DMS53 treated with DMSO at 0.1 percent for 48 hours (cell line): Measurements from ENCODE around the gene GALNT15.

ENCODE experiments used
- DNase-seq: peaks from one replicate; lab custom pipeline; 2025; ENCODE audit not compliant: unreplicated experiment; lab: John Stamatoyannopoulos, UW

Gene GALNT15

DNA sequence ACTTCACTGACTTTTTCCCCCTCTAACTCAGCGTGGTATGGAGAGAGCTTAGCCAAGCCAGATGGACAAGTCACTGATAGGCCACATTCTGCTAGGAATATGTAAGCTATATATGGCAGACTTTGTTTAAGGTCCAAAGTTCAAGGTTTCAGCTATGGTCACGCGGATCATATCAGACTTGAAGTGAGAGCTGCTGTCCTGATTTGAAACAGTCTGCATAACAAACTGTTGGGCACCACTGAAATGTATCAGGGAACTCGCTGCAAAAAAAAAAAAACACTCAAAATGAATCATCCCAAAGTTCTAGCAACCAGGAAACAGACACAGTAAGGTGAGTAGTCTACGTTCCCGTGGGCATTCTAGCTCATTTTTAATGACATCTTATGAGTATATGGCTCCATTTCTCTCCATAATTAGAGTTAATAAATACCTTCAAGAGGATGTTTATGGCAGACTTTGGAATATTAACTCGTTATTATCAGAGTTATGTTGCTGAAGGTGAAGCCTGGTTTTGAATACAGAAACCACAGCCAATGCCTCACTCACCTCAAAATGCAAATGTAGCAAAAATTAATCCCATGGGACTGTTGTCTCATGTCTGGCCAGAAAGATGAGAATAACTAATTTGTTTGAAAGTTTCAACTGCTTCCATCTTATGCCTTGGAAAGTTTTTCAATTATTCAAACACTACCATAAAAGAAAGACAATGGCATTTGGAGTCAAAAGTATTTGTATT, 77.9 kb downstream of the GALNT15 start:
- DNase-seq, result peak; percentile 9

DNA sequence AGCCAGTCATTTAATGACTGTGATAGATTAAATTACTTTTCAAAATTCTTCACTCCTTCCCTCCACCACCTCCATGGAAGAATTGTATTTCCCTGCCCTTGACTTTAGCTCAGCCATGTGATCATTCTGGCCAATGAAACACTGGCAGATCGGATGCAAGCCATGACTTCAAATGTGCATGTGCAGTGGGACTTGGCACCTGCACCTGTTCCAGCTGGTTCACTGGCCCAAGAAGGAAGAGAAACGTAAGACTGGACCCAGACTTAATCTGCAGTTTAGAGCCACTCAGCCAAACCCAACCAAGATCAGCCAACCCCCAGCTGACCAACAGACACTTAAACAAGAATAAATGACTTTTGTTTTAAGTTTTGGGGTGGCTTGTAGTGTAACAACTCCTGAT, 78.5 kb downstream of the GALNT15 start:
- DNase-seq, result no peak

DNA sequence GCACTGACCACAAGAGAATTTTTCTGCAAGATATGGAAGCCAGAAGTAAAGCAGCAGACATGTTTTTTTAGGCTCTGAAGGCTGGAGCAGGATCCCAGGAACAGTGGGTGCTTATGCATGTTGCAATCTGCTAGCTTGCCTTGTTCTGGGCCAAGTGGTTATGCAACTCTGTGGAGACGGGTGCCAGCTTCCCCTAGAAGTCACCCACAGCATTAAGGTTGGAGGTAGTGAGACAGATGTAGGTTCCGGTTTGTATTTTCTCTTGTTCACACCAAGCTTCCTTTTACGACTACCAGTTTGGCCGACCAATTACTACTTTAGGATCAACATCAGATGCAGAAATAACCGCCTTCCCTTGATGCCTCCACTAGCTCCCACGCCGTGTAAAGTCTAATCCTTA, 79.1 kb downstream of the GALNT15 start:
- DNase-seq, result no peak

DNA sequence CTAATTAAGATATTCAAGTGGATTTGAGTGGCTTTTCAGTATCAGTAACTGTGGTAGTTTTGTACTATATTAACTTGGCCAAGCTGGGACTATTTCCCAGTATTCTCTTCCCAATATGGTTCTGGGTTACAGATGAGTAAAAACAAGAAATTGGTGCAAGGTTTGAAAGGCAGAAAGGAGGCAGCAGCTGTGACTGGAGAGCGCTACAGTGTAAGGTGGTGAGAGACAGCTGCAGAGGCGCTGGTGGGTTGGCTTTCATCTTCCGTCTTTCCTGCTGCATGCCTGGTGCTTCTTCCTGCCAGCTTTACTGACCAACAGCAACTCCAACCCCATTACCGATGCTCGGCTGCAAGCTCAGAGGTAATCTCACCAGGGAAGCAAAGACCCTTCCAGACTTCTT, 80.4 kb downstream of the GALNT15 start:
- no peak for DNase-seq

DNA sequence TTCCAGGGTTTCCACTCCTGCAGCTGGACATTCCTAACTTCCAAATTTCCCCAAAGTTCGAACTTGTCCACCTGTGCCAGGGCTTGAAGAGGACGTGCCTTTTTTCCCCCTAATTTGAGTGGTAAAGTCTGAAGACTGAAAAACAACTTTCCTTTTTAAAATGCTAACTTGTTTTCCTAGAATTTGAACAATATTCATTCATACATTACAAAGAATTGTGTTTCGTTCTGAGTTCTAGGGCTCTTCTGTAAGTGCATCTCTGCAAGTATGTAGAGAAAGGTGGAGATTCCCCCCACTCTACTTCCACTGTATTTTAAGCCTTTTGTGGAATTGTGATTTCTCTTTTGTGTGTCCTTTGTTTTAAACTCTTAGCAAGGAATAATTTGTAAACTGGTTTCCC, 80.8 kb downstream of the GALNT15 start:
- no peak for DNase-seq

DNA sequence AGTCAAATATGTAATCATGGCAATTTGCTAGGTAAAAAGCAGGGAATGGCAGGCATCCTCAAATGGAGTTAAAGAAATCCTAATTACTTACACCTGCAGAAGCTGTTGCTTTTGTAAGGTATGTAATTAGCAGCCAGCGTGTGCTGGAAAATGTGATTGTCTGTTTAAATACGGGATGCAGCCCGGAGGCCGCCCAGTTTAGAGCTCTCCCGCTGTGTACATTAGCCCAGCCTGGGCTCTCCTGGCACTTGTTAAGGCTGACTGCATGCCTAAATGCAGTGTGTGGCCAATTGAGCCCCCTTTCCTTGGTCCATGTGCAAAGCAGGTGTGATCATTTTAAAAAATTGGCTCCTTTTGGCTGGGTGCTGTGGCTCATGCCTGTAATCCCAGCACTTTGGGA, 81.2 kb downstream of the GALNT15 start:
- DNase-seq, result no peak

DNA sequence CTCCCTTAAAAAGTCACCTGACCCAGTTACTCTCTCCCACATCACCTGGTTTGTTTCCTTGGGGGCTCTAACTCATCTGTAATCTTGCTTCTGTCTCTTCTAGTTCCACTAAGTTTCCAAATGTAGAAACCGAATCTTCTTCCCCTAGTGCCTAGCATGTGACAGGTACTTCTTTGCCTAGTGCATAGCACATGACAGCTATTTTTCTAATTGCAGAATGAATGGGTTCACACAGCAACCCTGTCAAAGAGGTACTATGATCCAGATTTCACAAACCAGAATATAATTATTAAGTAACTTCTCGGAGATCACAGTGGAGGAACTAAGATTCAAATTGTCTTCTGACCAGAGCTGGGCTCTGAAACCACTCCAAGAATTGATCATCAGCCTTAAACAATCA, 82.8 kb downstream of the GALNT15 start:
- no peak for DNase-seq

DNA sequence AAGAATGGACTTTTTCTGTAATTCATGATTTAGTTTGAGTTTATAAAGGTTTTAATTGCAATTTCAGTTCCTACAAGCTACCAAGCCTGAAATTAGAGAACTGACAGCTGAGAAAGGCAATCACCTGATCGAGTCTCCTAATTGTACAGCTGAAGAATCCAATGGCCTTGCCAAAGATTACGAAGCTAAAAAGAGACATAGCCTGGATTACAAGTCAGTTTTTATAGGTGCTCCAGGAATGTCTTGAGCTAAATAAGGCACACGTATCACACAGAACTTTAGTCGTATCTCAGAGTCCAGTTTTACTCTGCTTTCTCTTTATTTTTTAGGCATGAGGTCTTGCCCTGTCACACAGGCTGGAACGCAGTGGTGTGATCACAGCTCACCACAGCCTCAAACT, 83.7 kb downstream of the GALNT15 start:
- no peak for DNase-seq

DNA sequence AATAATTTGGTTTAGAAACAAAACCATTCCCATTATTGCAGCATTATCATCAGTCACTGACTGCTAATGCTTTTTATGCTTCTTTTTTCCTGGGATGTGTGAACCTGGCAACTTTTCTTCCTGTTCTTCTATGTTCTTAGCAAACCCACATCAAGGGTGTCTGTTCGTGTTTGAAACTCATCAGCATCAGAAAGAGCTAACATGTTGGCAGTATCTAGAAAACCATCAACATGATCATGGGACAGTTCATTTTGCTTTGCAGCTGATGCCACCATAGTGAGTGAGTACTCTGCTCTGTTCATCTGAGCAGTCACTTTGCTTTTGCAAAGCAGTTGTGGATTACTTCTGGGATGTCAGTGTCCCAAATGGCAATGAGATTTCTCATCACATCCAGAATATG, 84.4 kb downstream of the GALNT15 start:
- no peak for DNase-seq

DNA sequence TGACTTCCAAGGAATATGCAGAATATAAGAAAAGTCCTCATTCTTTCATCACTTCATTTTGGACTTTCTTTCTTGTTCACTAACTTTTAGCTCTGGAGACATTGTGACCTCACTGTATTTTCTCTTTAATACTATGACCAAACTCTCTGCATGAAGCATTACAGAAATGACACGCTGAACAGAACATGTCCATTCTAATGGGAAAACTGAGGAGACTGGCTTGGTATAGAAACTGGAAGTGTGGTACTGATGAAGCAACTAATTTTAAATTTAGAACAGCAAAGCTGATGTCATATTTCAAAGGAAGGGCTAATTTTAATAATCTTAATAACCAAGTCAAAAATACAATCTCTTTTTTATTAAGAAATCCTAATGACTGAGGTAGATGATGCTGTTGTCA, 85.6 kb downstream of the GALNT15 start:
- no peak for DNase-seq

DNA sequence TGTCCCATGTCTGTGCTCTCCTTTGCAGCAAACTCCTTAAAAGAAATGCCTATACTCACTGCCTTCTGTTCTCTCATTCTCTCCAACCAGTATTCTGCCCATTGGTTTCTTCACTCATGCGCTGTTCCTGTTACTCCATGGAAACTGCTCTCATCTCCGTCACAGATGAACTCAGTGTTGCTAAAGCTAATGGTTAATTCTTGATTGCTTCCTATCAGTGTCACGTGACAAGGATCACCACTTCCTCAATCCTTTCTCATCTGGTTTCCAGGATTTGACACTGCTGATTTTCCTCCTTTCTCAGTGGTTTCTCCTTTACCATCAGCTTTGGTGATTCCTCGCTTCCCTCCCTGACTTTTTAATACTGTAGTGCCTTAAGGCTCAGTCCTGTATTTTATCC, 87.7 kb downstream of the GALNT15 start:
- DNase-seq, result no peak

DNA sequence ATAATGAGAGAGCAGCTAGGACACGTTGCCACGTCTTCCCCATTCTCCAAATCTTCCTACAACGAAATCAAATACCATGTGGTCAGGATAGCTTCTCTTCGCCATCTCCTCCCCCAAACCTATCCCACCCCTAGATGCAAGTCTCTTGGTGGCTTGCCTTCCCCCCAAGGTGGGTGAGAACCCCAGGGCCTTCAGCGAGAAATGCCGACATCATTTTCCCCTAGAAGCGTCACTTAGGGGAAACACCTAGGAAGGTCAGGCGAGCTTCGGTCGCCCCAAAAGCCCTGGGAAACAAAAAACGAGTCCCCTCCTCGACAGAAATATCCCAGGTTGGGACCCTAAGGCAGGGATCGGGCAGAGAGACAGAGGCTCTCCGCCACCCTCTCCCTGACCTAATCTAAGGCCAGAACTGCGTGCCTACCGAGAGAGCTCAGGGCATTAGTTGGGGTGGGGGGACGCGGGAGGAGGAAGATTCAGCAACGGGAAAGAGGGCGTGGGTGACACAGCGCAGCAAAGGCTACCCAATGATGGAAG, 89.8 kb downstream of the GALNT15 start:
- no peak for DNase-seq

DNA sequence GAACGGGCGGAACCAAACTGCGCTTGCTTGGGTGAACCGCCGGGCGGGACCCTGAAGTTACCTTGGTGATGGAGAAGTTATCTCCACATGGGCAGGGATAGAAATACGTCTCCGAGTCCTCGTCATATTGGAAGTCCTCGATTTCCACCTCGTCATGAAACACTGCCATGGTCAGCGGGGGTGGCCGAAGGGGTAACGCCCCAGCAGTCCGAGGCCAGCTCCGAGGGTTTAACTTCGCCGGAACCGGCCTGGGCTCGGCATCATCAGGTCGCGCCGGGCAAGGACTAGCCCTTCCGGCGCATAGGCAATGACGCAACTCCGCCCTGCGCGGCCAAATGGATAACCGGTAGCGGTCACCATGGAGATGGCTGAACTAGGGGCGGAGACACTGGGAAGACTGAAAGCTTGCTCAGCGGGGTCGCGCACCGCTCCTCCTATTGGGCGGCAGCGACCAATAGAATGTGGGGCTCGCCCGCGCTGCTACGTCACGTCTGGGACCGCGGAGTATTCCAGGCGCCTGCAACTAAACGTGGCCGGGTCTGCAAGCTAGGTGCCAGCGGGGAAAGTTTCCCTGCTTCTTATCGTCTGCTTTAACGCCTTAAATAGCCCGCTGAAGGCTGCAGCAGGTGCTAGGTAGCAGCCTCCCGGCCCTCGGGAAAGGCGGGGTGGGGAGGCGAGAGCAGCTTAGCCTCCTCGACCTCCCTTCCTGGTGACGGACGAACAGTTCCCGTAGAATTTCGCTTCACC, 90.4 kb downstream of the GALNT15 start, which contains the start of the genes DPH3 and OXNAD1:
Gene DPH3, minus strand, starts transcription at position 236 of the 747 bp plus-strand sequence. Its CDS starts 67 bp downstream, at position 169.
Gene OXNAD1, plus strand, starts transcription at position 505 of the 747 bp plus-strand sequence. CDS start 5,741 bp downstream, outside the sequence.
- peak; percentile 59 for DNase-seq

DNA sequence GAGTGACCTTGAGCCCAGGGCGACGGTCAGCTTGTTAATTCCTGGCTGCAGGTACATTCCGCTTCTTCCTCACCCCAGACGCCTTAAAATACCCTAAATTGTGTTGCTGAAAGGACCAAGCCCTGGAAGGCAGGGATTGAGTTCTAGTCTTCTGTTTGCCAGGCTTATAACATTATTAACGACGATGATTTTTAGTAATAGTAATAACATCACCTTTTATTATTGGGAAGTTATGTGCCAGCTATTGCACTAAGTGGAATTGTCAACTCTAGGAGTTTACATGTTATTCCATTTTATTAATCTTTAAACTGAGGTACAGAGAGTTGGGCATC, 90.9 kb downstream of the GALNT15 start:
- no peak for DNase-seq

DNA sequence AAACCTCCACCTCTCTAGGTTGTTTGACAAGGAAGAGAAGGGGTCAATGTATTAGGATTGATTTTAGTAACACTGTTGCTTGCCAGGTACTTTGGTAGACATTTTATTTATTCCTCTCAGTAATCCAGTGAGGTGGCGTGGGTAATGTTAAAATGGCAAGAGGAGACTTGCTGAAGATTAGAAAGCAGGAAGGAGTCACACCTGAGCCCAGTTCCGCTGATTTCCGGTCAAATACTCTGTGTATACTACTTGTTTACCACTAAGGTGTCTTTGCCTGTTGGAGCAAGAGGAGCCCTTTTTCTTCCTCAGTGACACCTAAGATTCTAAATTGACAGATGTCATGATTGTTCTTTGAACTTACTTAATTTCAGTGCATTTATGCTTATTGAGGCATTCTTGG, 92.2 kb downstream of the GALNT15 start:
- no peak for DNase-seq

DNA sequence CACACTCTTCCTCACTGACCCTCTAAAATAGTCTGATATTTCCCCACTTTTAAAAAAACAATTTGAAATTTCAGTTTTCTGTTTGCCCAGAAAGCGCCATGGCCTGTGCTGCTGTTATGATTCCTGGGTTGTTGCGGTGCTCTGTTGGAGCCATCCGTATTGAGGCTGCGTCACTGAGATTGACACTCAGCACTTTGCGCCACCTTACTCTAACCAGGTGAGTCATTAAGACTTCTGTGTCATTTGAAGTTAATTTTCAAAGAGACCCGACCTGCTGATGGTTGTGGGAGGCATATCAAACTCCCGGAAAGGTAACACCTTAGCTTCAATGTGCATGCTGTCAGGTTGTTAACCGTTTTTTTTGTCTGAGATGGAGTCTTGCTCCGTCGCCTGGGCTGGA, 96.4 kb downstream of the GALNT15 start:
- no peak for DNase-seq

DNA sequence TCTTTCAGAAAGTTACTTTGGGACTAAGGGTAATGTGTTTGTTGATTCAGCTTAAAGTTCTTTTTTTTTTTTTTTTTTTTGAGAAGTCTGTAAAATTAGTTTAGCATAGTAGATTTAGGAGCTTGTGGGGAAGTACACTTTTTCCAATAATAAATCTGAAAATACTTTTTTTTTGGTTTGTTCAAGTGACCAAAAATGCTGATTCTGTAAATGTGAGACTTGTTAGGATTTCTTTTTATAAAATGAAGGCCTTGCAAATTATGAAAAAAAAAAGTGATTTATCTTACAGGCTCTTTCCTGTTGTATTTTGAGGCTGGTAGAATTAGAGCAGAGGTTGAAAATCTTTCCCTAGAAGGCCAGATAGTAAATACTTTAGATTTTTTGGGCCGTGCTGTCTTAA, 98.1 kb downstream of the GALNT15 start:
- no peak for DNase-seq

DNA sequence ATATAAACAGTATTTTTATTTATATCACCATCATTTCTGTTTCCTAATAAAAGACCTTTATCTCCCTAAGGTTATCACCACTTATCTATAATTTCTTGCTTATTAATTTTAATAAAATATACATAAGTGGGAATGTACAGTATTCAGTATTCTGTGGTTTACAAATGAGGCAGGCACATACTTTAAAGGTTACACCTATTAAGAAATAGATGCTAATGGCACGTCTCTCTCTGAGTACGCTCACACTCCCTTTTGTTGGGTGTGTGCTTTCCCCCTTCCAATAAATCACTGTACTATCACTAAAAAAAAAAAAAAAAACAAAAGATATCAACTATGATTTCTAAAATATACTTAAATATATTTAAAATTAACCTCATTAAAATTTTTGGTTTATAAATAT, 99.4 kb downstream of the GALNT15 start:
- DNase-seq, result no peak

DNA sequence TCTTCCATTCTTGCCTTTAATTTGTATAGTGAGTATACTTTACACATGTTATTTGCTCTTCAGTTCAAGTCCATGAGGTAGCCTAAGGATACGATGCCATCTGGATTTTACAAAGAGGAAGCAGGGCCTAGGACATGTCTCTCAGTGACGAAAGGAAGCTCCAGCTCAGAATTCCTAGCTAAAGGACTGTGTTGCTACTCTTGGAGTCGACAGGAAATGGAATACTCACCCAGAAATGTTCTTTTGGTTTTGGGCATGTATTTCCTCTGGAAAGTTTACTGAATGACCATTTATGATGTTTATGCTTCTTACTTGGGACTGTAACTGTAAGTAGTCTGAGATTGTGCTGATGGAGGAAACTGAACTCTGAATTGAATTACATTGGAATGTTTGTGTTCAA, 103.0 kb downstream of the GALNT15 start:
- no peak for DNase-seq

DNA sequence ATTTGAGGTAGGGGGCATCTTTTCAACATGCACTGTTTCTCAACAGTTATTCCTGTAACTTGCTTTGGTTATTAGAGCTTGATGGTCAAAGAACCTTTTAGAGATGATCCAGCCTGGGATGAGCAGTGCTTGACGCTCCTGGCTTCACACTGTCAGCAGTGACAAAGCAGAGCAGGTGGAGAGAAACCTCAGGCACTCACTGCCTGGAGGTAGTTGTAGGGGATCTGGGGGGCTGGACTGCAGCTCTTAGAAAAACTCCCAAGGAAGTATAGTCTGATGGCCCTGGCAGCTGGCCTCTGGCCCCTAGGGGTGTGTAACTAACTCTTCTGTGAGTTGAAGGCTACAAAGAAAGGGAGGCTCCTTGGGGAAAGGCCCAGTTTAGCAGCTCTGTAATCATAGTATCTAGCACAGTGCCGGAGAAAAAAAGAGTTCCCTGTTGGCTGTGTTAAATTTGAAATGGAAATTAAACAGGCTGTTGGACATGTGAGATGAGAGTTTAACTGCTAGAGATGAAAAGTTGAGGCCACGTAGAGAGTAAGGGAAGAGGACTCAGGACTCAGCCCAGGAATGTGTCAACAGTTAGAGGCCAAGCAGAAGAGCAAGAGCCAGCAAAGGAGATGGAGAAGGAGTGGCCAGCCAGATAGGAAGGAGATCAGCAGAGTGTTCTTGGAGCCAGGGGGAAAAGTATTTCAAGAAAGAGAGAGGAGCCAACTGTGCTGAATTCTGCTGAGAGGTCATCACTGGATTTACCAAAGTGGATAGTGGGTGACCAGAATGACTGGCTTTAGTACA, 104.7 kb downstream of the GALNT15 start:
- DNase-seq, result no peak

DNA sequence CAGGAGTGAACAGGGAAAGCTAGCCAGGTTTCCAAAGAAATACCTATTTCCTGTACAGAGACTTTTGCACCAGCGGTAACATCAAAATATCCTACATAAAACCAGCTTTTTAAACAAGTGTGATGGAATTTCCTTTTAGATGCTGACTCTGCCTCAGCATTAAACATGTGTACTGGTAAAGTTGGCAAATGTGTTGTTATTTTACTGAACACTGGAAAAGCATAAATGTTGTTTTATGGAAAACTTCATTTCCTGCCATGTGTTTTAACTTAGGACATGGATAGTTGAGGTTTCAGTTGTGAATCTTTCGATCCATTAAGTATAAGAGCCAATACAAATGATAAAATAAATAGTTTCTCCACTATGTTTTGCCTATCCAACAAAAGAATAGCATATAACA, 106.2 kb downstream of the GALNT15 start:
- DNase-seq, result no peak
